Glomerular endothelial cell (primary cell): ENCODE data around the gene RAB8A. TPM values are rescaled to one million over a fixed set of nuclear protein-coding genes. Genes with fewer than 3 reads are reported as not detected.
"Not testable (repeated sequence)": the region's sequence is repeated elsewhere in the genome, so short reads cannot be mapped to it uniquely, and the experiment has no call there.

ENCODE experiments used
- DNase-seq: peaks from one replicate; pipeline ENCODE4 v3.0.0-alpha.2; 2011; ENCODE audit warnings: low read depth, low spot score; ENCODE audit errors: extremely low read depth
- total RNA-seq: library from RNA; depleted of rRNA; stranded (reverse); fragments of >200 nt; gene quantifications from 2 replicates; pipeline ENCODE4 v1.2.3, GENCODE V29; 2015

The RAB8A gene
- total RNA-seq, 1 donor from 2014 or later = 67.5 TPM

- DNase-seq = no peak
These were observed 5.6 kb upstream of the RAB8A start for GRCh38 chr19:16106121-16106520.

DNA sequence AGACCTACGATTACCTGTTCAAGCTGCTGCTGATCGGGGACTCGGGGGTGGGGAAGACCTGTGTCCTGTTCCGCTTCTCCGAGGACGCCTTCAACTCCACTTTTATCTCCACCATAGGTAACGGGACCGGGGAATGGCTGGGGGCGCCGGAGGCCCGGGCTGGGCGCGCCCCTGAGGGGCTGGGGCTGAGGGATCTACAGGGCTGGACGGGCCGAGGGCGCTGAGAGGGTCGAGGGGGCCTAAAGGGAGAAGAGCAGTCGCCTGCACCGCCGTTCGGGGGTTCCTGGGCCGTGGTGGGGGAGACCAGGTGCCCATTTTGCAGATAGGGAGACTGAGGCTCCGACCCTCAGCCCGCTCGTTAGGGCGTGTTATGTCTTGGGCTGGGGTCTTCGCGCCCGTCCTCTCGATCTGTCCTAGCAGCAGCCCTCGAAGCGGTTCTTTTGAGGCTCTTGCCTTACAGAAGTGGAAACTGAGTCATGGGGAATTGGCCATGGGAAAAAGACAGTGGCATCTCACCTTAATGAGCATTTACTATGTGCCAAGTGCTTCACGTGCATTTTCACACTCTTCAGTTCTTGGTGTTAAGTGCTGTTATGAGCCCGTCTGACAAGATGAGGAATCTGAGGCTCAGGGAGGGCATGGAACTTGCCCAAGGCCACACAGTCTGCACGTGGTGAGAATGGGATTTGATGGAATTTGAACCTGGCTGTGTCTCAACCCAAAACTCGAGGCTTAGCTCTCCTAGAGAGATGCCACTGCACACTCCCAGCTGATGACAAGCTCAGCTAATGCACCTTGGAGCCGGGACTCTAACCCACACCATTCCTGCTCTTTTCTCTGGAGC, 442 bp downstream of the RAB8A start:
- no peak for DNase-seq

DNA sequence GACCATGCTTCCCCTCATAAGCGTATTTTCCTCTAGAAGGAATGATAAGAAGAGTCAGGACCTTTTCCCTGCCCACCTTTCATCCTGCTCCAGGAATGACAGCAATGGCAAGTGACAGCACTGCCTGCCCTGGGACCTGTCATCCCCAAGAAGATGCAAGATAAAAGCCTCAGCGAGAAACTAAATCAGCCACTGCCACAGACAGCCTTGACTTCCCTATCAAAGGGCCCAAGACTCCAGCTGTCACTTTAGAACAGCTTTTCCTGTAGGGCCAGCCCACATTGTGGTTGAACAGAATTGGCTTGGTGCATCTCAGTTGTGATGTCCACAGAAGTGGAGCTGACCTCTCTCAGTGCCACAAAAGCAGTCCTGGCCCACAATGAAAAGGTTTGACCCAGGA, 1.1 kb downstream of the RAB8A start:
- DNase-seq = no peak

GRCh38 chr19:16113727-16114126, 2.0 kb downstream of the RAB8A start:
- no peak for DNase-seq

- DNase-seq = no peak
These were observed 3.8 kb downstream of the RAB8A start for GRCh38 chr19:16115301-16116039.

DNA sequence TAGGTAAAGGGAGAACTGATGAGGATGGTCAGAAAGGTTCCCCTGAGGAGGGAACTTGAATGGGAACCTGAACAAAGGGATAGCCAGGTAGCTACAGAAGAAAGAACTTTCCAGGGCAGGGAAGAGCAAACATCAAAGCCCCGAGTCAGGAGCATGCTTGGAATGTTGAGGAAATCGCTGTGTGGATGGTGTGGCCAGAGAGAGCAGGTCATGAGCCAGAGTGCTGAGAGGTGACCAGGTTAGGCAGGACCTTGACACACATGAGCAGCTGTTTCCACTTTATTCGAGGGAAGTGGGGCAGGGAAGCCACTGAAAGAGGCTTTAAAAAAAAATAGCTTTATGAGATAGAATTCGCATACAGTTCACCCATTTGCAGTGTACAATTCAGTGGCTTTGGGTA, 4.4 kb downstream of the RAB8A start:
- no peak for DNase-seq

- DNase-seq = no peak
These were observed 5.9 kb downstream of the RAB8A start for GRCh38 chr19:16117594-16118033.

- no peak for DNase-seq
These were observed 6.9 kb downstream of the RAB8A start for GRCh38 chr19:16118489-16119033.

- not testable (repeated sequence) for DNase-seq
These were observed 7.6 kb downstream of the RAB8A start for GRCh38 chr19:16119075-16119857.

DNA sequence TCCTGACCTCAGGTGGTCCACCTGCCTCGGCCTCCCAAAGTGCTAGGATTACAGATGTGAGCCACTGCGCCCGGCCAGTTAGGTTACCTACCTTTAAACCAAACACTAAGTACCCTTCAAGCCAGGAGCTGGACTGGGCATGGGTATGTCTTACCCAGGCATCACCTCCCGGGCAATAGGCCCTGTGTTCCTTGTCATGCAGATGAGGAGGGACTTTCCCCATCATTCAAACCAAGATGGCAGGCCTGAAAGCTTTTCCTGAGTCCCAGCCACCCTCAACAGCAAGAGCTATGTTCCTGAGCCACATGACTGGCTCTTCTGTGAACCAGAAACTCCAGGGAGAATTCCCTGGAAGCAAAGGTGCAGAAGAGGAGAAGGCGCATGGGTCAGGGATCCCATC, 9.5 kb downstream of the RAB8A start:
- DNase-seq = no peak

DNA sequence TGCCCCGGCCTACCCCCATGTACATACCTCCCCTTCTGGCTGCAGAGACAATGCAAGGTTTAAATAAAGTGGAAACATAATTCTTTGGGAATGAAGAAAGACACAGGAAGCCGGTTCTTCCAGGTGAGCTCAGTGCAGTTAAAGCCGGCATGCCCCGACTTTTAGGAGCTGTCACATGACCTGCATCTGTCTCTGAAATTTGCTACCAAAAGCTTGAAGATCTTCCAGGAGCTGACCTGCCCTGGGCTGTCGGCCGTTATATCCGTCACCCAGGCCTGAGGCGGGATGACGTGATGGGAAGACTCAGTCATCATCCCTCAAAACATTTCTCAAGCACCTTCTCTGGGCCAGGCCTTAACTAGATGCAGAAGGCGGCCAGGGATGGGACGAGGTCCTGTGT, 10.3 kb downstream of the RAB8A start:
- DNase-seq = no peak

- DNase-seq = no peak
These were observed 13.3 kb downstream of the RAB8A start for GRCh38 chr19:16124953-16125352.

DNA sequence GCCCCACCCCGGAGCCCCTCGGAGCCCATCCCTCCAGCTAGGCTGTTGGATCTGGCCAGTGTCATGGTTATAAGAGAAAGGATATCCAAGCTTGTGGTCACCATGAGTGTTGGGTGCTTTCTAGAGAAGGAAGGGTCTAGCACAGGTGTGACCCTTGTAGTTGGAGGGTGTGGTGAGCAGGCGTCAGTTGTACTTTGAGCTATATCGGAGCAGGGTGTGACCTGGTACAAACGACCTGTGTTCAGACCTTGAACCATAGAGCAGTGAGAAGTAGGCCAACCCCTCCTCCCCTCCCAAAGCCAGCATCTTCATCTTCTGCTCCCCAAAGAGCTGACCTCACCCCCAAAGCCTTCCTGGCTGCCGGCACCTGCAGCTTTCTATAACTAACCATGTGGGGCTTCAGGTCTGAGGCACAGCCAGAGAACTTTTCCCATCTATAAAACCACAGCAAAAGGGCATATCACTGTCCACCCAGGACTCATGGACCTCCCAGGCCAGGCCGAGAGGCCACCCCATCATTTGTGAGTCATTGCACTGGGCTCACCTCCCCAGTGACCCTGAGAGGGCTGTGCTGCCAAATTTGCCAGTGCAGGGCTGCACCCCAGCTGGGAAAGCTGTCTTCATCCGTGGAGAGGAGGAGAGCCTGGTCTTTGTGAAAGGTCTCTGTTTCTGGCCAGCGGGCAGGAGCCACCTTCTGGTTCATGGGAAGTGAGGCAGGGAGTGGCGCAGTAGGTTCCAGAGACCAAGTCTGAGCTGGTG, 14.2 kb downstream of the RAB8A start:
- DNase-seq = no peak

DNA sequence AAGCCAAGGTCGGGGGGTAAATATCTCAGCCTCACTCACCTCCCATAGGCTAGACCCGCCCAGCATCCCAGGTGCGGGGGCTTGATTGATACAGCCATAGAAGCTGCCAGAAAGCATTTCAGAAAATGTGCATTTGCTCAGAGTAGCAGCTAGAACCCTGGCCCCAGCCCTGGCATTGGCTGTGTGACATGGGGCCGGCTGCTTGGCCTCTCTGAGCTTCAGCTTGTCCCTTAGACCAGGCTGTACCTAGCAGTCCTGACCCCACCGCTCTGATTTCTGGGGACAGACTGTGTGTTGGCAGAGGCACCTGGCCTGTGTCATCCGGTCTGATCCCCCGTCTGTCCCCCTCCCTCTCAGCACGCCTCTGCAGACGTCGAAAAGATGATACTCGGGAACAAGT, 15.4 kb downstream of the RAB8A start:
- DNase-seq = no peak

GRCh38 chr19:16127776-16128371, 16.2 kb downstream of the RAB8A start:
- no peak for DNase-seq

DNA sequence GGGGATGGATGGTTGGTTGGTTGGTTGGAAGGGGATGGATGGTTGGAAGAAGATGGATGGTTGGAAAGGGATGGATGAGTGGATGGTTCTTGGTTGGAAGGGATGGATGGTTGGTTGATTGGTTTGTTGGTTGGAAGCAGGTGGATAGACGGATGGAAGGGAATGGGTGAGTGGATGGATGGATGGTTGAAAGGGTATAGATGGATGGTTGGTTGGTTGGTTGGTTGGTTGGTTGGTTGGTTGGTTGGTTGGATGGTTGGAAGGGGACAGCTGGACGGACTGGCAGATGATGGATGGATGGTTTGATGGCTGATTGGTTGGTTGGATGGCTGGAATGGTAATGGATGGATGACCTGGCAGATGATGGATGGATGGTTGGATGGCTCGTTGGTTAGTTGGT, 20.0 kb downstream of the RAB8A start:
- no peak for DNase-seq

DNA sequence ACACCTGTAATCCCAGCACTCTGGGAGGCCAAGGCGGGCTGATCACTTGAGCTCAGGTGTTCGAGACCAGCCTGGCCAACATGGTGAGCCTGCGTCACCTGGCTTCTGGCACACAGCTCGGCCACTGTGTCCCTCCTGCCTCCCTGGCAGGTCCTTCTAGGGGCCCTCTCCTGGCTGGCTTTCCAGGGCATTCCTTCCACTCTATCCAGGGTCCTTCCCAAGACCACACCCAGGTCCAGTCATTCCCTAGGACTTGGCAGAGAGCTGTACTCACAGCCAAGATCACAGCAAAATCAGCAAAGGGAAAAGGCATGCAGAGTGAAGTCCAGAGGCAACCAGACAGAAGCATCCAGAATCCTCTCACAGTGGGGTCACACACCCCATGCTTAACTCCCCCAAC, 22.1 kb downstream of the RAB8A start:
- DNase-seq = no peak

DNA sequence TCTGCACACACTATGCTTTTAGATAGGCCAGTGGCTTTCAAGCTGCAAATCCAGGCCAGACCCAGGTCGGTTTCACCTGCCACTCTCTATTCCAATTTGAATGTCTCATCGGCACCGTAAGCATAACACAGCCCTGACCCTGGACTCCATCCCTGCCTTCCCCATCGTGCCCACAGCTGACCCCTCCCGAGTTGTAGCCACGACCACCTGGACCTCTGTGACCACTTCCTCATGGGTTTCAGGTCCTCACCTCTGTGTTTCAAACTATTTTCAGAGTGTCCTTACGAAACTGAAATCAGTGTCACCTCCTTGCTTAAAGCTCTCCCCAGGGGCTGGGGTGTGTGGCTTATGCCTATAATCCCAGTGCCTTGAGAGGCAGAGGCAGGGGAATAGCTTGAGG, 22.8 kb downstream of the RAB8A start:
- DNase-seq = no peak

GRCh38 chr19:16135430-16136127, 23.9 kb downstream of the RAB8A start:
- DNase-seq = no peak
